SKM-1 (cell line): ENCODE measurements around the gene ABAT.

Experiments used
- DNase-seq: peaks from one replicate; lab custom pipeline; 2025; ENCODE audit not compliant: unreplicated experiment; lab: John Stamatoyannopoulos, UW

The ABAT gene

GRCh38 chr16:8674413-8675022, at the start of gene ABAT:
Gene ABAT, plus strand, starts transcription at chr16:8674617. Its CDS starts 61,123 bp downstream, at chr16:8735740.
- peak; percentile 70 for DNase-seq

- no peak for DNase-seq
Observed at GRCh38 chr16:8625491-8626087, 48.8 kb upstream of the ABAT start.

- DNase-seq: no peak
Observed at GRCh38 chr16:8626946-8627345, 47.5 kb upstream of the ABAT start.

GRCh38 chr16:8627456-8627855, 47.0 kb upstream of the ABAT start:
- DNase-seq: no peak

- no peak for DNase-seq
Observed at GRCh38 chr16:8628981-8629725, 45.3 kb upstream of the ABAT start.

GRCh38 chr16:8630255-8630953, 44.0 kb upstream of the ABAT start:
- no peak for DNase-seq

- no peak for DNase-seq
Observed at GRCh38 chr16:8631373-8631772, 43.0 kb upstream of the ABAT start.

- no peak for DNase-seq
Observed at GRCh38 chr16:8631818-8632465, 42.5 kb upstream of the ABAT start.

GRCh38 chr16:8632675-8633182, 41.7 kb upstream of the ABAT start:
- peak; percentile 94 for DNase-seq

- DNase-seq: no peak
Observed at GRCh38 chr16:8634991-8635736, 39.3 kb upstream of the ABAT start.

- DNase-seq: no peak
Observed at GRCh38 chr16:8639694-8640093, 34.7 kb upstream of the ABAT start.

GRCh38 chr16:8641671-8642070, 32.7 kb upstream of the ABAT start:
- no peak for DNase-seq

GRCh38 chr16:8642146-8642545, 32.3 kb upstream of the ABAT start:
- DNase-seq: no peak

GRCh38 chr16:8644211-8645140, 29.9 kb upstream of the ABAT start:
- DNase-seq: peak; percentile 93

- no peak for DNase-seq
Observed at GRCh38 chr16:8645141-8645521, 29.3 kb upstream of the ABAT start.

GRCh38 chr16:8645831-8646230, 28.6 kb upstream of the ABAT start:
- DNase-seq: no peak

GRCh38 chr16:8646326-8647053, 27.9 kb upstream of the ABAT start:
- DNase-seq: no peak

GRCh38 chr16:8647721-8648318, 26.6 kb upstream of the ABAT start:
- DNase-seq: no peak
